Hematopoietic multipotent progenitor cell treated with erythropoietin and hydrocortisone succinate and interleukin-3 and kit ligand, for 15 days (in vitro differentiated cells): ENCODE data around the gene RAD51B.

Experiments
- DNase-seq: peaks from one replicate; pipeline ENCODE4 v3.0.0-alpha.2; 2015; ENCODE audit warnings: low spot score

RAD51B gene

DNA sequence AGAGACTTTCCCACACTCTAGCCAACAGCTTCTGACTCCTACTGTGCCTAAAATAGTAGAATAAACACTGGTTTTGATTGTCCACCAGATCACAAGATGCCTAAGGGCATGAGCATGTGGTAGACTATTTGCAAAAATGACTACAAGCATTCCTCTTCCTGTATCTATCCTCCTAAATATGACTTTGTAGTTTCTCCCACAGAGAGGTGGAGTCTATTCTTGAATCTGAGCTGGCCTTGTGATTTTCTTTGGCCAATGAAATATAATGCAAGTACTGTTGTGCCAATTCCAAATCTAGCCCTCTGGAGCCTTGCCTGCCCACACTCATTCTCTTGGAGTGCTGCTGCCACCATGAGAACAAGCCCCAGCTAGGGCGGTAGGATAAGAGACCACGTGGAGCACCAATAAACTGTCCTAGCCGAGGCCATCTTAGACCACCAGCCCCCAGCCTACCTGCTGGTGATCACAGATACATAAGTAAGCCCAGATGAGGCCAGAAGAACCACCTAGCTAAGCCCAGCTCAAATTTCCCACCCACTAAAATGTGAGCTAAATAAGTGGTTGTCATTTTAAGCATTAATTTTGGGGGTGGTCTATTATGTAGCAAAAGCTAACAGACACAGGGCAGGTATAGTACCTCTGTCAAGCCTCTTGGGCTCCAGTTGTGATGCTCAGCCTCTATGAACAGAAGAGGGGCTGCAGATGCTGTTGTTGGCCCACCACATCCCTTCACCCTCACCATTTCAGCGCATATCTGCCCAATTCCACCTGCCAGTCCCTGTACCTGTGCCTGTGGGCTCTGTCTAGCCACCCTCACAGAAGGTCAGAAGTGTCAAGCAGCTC lies 955.4 kb downstream of the RAD51B start:
- DNase-seq = no peak

DNA sequence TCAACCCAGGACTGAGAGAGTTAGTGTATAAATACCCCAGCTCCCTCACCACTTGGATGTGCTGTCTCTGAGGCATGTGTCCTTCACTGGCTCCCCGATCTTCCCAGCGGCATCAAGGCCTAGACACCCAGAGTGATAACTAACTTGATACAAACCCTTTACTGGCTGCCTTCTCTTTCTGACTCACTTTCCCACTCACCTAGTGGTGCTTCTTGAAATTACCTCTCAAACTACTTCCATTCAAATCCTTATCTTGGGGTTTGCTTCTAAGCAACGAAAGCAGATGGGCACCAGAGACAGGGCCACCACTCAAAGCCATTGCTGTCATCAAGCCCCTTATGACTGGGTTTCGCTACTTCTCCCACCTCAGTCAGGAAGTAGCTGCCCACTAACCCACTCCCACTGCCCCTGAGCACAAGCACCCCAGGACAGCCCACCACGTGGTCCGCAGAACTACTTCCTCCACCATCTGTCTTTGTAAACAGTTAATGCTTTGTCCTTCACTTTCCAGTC lies 956.1 kb downstream of the RAD51B start:
- no peak for DNase-seq

DNA sequence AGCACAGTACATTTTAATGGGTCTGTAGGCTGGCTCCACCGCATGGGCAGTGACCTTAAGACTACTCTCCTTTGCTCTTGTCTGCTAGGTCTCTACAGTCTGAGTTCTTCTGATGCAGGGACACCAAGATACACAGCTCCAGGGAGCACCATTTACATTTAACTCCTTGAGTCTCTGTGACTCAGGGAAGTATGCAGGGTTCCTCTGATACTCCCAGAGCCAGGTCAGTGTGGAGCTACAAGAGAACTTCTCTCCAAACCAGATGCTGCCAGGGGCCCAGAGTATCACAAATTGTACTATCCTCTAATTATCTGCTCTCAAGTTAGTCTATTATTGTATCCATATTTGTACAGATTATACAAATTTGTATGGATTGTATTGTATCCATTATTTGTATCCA lies 958.1 kb downstream of the RAD51B start:
- DNase-seq = no peak
